A673 (cell line): ENCODE data around the gene NUDT3.

Experiments used
- EZH2 ChIP-seq: fragments of 200-600 bp; sonication (generic); IDR thresholded peaks from 2 replicates; pipeline ENCODE4 v1.6.1; 2017; ENCODE audit warnings: borderline replicate concordance, low read depth, mild to moderate bottlenecking, mixed read lengths, antibody characterized with exemption, low read length; ENCODE audit not compliant: poor library complexity, severe bottlenecking
- TF ChIP-seq, protein P1 (sequence below): fragments of 300-800, 200-600 bp; sonication (generic); conservative IDR thresholded peaks from 2 replicates; pipeline ENCODE4 v1.5.1; 2017; ENCODE audit warnings: low read depth, mild to moderate bottlenecking, antibody characterized with exemption, low read length, moderate library complexity, mixed read lengths

DNA sequence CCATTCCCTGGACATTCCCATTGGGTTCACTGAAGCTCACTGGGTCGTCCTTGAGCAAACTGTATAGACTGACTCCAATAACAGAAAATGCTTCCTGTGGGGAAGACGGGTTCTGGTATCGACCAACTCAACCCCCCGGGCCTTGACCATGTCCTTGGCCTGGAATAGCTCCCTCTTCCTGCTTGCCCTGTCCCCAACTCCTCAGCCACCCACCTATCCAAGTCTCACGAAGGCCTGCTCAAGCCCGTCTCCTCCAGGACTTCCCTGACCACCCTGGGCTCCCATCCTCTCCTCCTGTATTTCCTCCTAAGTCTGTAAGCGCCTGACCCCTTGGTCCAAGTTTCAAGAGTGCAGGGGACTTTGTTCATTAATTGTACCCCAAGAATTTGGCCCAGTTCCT lies 158.6 kb downstream of the NUDT3 start:
- TF ChIP-seq, protein P1, sequence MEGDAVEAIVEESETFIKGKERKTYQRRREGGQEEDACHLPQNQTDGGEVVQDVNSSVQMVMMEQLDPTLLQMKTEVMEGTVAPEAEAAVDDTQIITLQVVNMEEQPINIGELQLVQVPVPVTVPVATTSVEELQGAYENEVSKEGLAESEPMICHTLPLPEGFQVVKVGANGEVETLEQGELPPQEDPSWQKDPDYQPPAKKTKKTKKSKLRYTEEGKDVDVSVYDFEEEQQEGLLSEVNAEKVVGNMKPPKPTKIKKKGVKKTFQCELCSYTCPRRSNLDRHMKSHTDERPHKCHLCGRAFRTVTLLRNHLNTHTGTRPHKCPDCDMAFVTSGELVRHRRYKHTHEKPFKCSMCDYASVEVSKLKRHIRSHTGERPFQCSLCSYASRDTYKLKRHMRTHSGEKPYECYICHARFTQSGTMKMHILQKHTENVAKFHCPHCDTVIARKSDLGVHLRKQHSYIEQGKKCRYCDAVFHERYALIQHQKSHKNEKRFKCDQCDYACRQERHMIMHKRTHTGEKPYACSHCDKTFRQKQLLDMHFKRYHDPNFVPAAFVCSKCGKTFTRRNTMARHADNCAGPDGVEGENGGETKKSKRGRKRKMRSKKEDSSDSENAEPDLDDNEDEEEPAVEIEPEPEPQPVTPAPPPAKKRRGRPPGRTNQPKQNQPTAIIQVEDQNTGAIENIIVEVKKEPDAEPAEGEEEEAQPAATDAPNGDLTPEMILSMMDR, result no peak
- TF ChIP-seq EZH2, result no peak
